Stimulated activated CD8-positive, alpha-beta memory T cell treated with anti-CD3 and anti-CD28 coated beads, Interleukin-4, amount 100 ng/mL, for 48 hours (primary cell): ENCODE data around the gene ZNF618.

Experiments
- DNase-seq: peaks from one replicate; pipeline ENCODE4 v3.0.0-alpha.2; 2020

Gene ZNF618

DNA sequence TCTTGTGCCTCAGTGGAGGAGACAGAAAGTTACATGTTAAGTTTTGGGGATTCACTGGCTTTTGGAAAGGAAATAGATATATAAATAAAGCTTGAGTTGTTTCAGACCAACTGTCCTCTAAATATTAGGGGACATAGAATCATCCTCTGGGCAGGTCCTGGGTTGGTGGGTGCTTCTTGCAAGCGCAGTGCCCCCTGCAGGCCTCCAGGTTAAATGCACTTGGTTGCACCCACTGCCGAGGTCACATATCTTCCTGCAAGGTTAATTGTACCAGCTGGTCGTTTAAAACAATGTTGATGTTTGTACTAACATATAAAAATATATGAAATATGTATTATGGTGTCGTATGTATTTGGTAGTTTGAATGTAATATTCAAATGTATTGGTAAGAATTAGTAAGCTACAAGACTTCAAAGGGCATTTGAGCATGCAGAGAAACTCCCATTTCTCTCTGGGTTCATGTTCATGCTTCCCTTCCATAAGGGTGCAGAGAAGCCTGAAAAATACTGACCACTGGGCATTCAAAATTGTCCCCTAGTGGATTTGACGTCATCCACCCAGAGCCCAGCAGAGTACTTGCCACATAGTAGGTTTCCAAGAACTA, 87.0 kb downstream of the ZNF618 start:
- peak; percentile 60 for DNase-seq

DNA sequence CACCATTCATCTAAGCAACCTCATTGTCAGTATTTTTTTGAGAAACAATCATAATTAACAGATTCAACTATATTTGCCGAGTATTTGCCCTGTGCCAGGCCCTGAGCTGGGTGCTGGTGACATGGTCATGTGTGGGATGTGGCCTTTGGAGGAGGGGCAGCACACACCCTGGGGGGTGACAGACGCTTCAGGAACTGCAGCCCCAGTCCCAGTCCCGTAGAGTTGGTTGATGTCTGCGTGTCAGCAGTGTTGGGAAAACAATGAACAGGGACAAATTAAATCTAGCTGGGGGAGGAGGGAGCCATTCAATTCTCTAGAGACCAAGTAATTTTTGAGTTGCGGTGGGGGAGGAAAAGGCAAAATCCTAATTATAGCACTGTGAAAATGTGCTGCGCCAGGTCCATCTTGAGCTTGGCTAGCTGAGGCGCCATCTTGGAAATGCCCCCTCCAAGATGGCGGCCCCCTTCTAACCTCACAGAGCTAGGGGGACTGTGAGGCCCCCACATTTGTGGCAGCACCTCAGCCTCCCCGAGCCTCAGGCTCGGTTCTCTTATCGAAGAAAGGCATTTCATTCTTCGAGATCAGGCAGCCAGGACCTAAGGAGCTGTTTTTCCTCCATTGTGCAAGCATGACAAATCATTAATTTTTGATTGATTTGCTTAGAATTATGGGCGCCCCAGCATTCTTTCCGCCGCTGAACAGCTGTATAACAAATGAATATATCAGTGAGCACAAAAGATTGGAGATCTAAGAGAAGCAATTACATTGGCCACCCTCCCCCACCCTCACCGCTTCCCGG, 87.8 kb downstream of the ZNF618 start:
- no peak for DNase-seq

DNA sequence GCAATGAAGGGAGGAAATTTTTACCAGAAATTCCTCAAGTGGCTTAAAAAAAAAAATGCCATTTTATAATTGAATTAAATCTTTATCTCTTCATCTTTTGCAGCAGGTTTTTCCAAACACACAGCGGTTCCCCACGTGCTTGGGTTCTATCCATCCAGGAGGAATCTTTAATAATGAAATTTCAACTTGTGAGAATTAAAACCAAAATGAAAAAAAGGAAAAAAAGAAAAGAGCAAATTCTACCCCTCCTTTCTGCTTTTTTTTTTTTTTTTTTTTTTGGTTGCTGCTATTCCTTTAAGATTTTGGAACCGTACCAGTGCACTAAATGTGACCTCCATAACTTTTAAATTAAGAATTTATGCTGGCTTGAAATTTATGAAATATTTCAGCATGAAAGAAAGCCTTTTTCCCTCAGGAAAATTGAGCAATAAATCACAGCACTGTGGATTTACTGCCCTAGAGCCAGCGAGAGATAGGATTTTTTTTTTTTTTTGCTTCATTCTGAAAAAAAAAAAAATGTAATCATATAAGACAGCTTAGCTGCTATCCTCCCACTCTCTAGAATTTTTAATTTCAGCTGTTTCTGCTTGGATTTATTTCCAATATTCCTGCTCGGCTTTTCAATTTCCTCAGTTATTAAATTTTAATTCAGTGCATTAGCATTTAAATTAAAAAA, 88.5 kb downstream of the ZNF618 start:
- no peak for DNase-seq

DNA sequence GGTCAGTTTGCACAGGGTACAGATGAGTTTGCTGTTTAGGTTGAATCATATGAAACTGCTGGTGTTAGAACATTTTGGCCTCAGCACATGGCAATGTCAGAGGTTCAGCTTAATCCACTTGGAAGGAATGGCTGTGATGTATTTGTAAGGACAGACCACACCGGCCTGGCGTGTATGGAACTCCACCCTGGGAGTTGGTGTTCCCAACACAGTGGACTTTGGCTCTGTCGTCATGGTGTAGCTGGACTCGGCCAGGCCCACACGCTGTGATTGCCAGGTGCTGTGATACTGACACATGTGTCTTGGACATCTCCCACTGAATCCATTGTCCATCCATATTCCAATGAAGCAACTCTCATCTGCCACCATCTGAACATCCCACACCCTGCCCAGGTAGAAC, 90.3 kb downstream of the ZNF618 start:
- DNase-seq = no peak

DNA sequence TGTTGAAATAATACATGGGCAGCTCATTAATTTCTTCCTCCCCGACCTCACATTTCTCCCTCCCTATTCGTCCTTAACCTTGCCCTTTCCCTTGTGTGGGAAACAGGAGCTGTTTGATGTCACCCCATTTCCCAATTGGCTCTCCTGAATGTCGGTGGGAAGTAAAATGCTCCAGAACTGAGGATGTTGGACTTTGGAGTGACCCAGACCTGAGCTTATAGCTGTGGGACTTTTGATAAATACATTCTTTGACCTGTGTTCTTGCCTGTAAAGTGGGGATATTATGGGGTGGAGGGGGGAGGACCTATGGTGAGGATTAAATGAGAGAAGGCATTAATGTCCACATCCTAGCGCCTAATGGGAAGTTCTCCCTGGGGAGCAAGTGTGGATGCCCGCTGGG, 91.3 kb downstream of the ZNF618 start:
- no peak for DNase-seq

DNA sequence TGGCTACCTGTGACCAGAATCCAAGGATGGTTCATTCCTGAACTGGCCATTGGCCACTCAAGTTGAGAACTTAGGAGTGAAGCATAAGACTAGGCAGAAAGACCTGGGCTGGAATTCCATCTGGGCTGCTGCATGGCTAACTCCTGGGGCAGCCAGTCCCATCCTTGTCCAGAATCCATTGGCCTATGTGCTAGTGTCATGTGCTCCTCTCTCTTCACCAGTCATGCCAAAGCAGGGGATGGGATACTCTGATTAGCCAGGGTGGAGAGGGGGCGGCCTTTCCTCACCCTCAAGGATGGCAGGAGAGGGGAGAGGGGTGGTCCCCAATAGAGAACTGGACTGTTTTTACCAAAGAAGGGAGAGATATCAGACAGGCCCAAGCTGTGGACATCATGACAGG, 93.2 kb downstream of the ZNF618 start:
- DNase-seq = no peak

DNA sequence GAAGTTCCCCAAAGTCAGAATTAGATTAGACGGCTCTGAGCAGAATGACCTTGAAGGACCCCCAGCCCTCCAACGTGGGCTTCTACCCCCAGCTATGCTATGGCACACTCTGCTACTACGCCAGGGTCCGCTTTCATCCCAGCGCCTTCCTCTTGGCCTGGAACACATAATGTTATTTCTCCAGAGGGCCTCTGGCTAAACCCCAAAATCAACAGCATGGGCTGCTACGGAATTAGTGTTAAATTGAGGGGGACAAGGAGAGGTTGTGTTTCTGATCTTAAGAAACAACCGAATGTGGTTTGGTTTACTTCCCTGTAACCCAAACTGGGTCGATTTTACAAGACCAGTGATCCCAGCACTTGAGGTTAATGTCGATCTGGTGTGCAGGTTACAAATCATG, 97.1 kb downstream of the ZNF618 start:
- DNase-seq = no peak

DNA sequence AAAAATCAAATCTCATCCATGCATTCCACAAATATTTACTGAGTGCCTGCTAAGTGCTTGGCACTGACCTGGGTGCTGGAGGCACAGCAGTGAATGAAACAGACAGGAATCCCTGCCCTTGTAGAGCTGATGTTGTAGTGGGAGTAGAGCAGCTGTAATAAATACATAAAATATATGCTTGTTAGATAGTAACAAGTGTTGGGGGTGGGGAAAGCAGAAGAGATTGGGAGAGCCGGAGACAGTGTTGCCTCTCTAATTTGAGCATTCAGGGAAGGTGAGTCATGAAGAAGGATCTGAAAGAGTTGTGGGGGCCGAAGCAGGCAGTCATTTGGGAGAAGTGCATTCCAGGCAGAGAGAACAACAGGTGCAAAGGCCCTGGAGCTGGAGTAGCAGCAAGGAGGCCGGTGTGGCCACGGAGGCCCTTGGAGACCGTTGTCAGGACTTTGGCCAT, 97.9 kb downstream of the ZNF618 start:
- DNase-seq = no peak

DNA sequence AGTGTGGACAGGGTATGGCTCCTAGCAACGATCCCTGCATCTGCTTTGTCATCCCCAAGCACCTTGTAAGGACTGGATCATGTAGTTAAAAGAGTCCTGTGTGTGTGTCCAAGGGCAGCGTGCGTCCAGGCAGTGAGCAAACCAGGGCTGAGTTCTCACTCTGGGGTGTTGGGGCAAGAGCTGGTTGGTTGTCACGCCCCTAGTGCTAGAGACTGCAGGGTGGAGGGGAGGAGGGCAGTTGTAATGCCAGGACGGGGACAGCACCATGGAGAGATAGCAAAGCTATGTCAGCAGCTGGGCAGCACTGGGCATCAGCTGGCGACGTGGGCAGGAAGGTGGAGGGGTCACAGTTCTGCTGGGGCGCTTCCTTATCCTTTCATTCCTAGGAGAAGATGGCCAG, 100.8 kb downstream of the ZNF618 start:
- DNase-seq = no peak

DNA sequence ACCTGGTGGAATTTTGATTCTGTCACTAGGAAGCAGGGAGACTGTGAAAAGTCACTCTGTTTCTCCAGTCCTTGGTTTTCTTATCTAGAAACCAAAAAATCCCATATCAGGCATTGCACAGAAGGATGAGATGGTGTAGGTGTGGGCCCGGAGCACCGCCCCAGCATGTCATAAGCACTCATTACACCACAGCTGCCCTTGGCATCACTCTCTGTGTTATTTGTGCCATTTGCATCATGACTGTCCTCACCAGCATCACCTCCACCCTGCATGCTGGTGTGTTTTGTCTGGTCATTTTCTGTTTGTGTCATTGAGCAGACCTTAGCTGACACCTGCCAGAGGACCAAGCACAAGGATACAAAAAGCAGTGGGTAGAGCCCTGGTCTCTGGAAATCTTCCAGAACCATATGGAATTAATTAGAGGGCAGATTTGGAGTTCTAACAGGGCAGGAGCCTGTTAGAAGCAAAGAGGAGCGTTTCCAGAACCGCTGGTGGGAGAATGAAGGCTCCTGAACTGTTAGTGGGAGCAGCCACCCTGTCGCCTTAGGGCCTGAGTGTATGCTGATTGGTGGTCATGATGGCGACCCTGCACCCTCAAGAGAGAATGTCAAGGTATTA, 102.7 kb downstream of the ZNF618 start:
- no peak for DNase-seq

DNA sequence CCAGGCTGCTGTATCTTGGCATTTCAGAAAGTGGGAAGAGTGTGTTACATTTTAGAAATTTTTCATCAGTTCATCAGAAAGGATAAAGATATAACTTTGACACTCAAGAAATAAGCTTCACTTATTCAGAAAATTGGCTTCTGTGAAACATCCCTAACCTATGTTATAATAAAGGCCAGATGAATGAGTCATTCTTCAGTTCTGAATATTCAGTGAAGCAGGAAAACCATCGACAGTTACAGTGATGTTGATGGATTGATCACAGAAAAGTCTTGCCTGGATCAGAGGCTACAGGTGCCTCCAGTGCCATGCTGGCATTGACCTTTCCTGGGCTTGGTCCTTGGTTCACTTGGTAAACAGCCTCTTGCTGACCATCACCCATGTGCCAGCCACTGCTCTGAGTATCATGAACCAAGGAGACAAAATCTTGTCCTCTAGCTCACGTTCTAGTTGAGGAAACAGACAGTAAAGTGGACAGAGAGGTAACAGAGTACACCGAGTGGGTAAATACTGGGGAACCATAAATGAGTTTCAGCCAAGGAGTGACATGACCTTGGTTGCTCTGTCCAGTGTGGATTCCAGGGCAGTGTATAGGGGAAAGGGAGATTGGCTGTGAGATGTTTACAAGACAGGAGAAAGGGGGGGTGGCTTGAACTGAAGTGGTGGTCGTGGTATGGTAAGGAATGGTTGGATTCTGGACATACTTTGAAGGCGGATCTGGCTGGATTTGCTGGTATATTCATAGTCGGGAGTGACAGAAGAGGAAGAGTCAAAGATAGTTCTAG, 103.4 kb downstream of the ZNF618 start:
- DNase-seq = no peak

DNA sequence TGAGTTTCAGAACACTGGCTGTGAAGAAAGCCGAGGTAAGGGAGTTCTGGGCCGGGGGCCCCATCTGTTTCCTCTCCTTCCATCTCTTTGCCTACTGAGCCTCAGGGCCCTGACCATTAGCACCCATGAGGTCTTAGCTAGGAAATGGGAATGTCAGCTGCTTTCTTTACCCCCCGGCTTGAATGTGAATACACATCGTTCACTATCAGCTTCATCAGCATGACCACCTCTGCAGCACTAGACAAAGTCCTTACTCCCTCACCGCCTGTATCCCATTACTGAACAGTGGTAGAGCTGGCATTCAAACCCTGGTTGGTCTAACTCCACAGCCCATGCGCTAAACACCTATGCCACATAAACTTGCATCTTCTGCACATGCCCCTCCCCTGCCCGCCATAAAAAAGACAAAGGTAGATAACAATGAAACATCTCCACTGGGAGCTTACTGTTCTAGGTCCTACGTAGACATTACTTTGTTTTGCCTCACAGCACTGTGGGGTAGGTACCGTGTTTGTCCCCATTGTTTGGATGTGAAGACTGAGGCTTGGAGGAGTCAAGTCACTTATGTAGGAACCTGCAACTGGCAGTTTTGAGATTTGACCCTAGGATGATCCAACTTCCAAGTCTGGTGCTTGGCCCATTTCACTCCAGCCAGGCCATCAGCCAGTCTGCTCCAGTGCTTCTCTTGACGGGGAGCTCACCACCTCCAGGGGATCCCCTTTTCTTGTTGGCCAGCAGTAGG, 108.7 kb downstream of the ZNF618 start:
- no peak for DNase-seq

DNA sequence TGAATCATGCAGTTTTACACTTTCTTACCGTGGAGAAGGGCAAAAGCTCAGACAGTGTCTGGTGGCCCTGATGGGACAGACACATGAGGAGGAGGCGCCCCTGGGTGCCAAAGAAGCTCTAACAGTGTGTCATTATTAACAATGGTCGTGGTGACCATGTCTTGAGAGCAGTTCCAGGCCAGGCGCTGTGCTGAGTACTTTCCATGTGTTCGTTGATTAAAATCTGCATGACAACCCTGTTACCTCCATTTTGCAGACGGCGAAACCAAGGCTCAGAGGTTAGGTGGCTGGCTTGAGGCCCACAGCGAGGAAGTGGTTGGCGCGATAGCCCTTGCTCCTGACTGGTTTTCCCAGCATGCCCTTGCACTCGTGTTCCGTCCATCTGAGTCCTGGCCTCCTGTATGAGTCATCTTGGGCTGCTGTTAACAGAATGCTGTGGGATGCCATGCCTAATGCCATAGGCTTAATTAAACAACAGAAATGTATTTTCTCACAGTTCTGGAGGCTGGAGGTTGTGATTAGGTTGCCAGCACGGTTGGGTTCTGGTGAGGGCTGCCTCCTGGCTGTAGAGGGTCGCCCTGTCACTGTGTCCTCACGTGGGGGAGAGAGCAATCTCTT, 110.0 kb downstream of the ZNF618 start:
- DNase-seq = no peak

DNA sequence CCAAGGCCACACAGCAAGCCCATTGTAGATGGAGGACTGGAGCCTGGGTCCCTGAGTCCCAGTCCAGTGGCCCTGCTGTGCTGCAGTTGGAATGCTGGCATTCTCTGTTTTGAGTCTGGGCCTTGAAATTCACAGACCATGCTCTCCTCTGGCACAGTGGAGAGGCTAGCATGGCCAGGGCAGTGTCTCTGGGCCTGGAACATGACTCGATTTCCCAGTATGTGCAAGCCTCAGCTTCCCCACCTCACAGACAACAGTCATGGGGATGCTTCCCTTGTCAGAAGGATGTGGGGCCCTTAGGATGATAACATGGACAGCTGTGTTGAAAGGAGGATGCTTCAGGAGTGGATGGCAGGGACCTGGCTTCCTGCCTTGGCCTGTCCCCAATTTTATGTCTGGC, 110.8 kb downstream of the ZNF618 start:
- DNase-seq = no peak

DNA sequence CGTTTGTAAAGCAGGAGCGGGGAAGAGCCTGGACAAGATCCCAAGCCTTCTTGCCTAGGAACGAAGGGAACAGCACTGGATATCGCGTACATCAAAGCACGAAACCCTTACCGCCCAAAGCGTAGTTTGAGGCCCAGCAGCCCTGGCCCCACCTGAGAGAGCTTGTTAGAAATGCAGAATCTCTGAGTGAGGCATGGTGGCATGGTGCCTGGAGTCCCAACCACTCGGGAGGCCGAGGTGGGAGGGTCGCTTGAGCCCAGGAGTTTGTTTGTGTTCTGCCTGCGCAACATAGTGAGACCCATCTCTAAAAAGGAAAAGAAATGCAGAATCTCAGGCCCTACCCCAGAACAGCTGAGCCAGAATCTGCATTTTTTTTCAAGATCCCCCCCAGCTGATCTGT, 111.4 kb downstream of the ZNF618 start:
- no peak for DNase-seq

DNA sequence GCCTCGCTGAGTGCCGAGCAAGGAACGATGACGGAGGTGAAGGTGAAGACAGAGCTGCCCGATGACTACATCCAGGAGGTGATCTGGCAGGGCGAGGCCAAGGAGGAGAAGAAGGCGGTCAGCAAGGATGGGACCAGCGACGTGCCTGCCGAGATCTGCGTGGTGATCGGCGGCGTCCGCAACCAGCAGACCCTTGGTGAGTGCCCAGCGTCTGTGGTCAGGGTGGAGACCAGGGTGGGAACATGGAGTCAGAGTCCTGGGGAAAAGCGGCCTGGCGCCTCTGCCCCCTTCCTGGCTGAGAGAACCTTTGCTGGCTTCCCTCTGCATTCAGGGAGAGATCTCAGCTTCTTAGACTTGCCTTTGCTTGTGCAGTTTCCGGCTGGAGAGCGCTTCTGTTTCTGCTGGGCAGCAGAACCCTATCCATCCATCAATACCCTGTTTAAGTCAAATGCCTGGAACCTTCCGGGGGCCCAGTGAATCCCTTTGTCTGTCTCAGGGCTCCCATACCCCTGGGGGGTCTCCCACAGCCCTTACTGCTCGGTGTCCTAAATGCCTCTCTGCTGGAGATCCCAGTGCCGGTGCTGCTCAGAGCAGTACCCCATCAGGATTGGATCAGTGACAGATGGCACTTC, 112.4 kb downstream of the ZNF618 start:
- no peak for DNase-seq

DNA sequence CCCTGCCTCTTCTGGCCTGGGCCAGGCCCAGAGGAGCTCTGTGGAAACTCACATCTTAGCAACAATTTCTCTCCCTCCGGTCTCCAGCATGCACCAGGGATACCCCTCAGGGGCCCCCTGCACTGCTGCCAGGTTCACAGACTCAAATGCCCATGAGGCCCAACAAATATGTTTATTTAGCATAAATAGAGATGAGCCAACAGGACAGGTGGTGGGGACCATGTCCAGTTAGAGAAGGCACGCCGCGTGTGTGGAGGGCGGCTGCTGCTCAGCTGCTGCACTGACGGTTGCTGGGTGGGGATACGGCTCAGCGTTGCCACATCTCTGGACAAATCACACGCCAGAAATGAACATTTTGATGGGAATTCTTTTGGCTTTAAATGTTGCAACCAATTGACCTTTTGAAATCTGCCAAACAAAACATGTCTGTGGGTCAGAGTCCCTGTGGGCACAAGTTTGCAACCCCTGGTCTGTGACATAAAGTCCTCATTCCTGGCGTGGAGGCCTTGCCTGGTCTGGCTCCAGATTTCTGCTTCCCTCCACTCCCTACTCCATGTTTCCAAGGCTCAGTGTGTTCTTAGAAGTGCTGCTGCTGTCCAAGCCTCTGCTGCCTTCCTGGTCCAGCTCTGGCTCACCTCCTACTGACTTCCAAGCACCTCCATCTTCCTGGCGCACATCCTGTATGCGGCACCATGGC, 113.1 kb downstream of the ZNF618 start:
- DNase-seq = no peak

DNA sequence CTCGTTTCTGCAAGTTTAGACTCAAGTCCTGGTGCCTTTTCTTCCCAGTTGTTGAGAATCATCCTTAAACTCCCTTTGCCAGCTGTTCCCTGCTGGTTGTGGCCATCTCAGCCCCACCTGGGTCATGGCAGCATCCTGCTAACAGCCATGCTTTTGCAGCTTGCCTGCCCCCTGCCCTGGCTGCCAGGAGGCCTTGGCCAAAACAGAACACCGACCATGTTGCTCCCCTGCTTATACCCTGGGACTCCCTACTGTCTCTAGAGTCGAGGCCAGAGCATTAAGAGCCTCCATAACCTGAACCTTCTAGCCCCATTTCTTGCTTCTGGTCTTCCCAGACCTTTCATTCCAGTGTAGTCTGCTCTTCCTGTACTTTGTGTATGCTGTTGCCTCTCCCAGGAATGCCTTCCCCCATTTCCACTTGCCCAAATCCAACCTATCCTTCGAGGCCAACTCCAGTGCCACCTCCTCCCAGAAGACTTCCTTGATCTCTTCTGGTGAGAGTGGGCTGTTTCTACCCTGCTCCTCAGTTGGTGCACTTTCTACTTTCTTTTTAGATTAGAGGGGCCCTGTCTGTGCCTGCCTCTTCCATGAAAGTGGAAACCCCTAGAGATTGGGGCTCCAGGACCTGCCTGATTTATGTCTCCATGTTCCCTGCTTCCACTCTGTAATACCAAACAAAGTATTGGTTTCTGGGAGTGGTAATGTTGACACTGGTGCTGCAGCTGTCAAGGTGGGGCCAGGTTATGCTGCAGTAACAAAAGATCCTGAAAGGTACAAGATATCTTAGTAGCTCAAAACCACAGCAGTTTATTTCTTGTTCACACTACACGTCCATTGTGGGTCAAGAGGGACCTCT, 113.8 kb downstream of the ZNF618 start:
- no peak for DNase-seq

DNA sequence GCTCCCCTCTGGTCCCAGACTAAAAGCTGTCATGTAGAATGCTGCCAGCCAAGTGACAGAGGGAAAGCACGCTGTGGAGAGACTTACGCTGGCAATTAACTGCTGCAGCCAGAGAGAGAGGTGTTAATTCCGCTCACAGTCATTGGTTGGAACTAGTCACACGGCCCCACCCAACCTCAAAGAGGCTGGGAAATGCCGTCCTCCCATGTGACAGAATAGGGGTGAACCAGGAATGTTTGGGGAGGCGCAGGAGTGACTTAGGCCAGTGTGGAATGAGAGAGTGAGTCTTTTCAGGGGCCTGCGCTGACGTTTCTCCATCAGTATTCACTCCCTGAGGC, 114.4 kb downstream of the ZNF618 start:
- DNase-seq = no peak
